HepG2 (cell line): ENCODE measurements around the gene TLE1. TPM values are rescaled to one million over a fixed set of nuclear protein-coding genes. Genes with fewer than 3 reads are reported as not detected.

Experiments
- ATAC-seq: fragments of 200-7000 bp; cut with Tn5 transposase; 3 replicates; pipeline ENCODE4 v1.9.1; 2020; ENCODE audit warnings: mild to moderate bottlenecking, moderate library complexity
- BruUV-seq: library from RNA; stranded (reverse); fragments of 400-500 nt; replicated peaks from 2 replicates; lab custom pipeline; 2021; lab: Mats Ljungman, UMichigan
- CTCF ChIA-PET: fragments of 300-600 bp; formaldehyde crosslinking; extraction: SDS; loops from one replicate; lab custom pipeline; 2021; ENCODE audit warnings: low total read pairs, inconsistent platforms, low intra/inter-chr PET ratio; lab: Yijun Ruan, JAX
- POLR2A ChIA-PET: fragments of 350-600 bp; sonication (Branson Sonifier 250); formaldehyde crosslinking; loops from one replicate; lab custom pipeline; 2020; ENCODE audit warnings: antibody characterized with exemption, inconsistent platforms; lab: Yijun Ruan, JAX
- DNase-seq: peaks from one replicate; pipeline ENCODE4 v3.0.0-alpha.2; 2015; ENCODE audit warnings: low spot score
- FAIRE-seq: peaks from 3 replicates; lab custom pipeline; 2011; peaks lifted over from hg19 to GRCh38; lab: Jason Lieb, UNC
- H2AFZ ChIP-seq: one replicate; pipeline ENCODE4 v1.6.1; 2011; ENCODE audit warnings: low read length, inconsistent platforms
- H3K27ac ChIP-seq: fragments of 300-600 bp; 3 replicates; pipeline ENCODE4 v1.8.0; 2011; ENCODE audit warnings: mixed run types, mild to moderate bottlenecking, mixed read lengths, low read length, inconsistent platforms; ENCODE audit not compliant: insufficient read depth; ENCODE audit errors: extremely low read length
- H3K27me3 ChIP-seq, 2 experiments: fragments of 200-600 bp in 1 of 2; 2 replicates in 1 of 2; 3 replicates in 1 of 2; pipeline versions ENCODE4 v1.6.0 to v1.8.0; 2011; ENCODE audit warnings: low read length in 2 of 2, mild to moderate bottlenecking in 2 of 2, moderate library complexity in 2 of 2, inconsistent platforms in 1 of 2; ENCODE audit not compliant: insufficient read depth in 2 of 2, control insufficient read depth in 1 of 2
- H3K36me3 ChIP-seq, 2 experiments: fragments of 200-600 bp in 1 of 2; replicated peaks in 1 of 2; 2 replicates in 1 of 2; 3 replicates in 1 of 2; pipeline versions ENCODE4 v1.5.1 to v1.8.0; 2011; ENCODE audit warnings: low read length in 2 of 2, inconsistent platforms in 1 of 2; ENCODE audit not compliant: insufficient read depth in 2 of 2, control insufficient read depth in 1 of 2
- H3K4me1 ChIP-seq: 2 replicates; pipeline ENCODE4 v1.5.1; 2012; ENCODE audit warnings: low read length, inconsistent platforms; ENCODE audit not compliant: insufficient read depth
- H3K4me2 ChIP-seq: 2 replicates; pipeline ENCODE4 v1.6.0; 2011; ENCODE audit warnings: low read depth, low read length, inconsistent platforms
- H3K4me3 ChIP-seq, 3 experiments: fragments of 200-600 bp in 1 of 3; sonication (generic), shearing (Covaris generic) in 1 of 3; replicated peaks in 1 of 3; 2 replicates each; pipeline ENCODE4 v1.5.1; 2011 to 2016; ENCODE audit warnings: low read length in 3 of 3, inconsistent platforms in 2 of 3, low read depth in 2 of 3, mild to moderate bottlenecking in 2 of 3, control low read depth in 1 of 3, mixed read lengths in 1 of 3; ENCODE audit not compliant: insufficient read depth in 1 of 3
- H3K79me2 ChIP-seq: one replicate; pipeline ENCODE4 v1.6.1; 2011; ENCODE audit warnings: low read length, inconsistent platforms; ENCODE audit not compliant: insufficient read depth
- H3K9ac ChIP-seq: 2 replicates; pipeline ENCODE4 v1.6.0; 2011; ENCODE audit warnings: mild to moderate bottlenecking, low read depth, low read length, inconsistent platforms; ENCODE audit not compliant: insufficient read depth
- H3K9me3 ChIP-seq: 2 replicates; pipeline ENCODE4 v1.5.1; 2012; ENCODE audit warnings: mild to moderate bottlenecking, low read length
- H4K20me1 ChIP-seq: 2 replicates; pipeline ENCODE4 v1.6.0; 2011; ENCODE audit warnings: inconsistent platforms, mild to moderate bottlenecking, low read length, moderate library complexity; ENCODE audit not compliant: insufficient read depth
- BRF2 ChIP-seq: sonication (generic); formaldehyde crosslinking; IDR thresholded peaks from 2 replicates; pipeline ENCODE4 v1.8.1; 2022; ENCODE audit warnings: mild to moderate bottlenecking, missing genetic modification reagents
- DMTF1 ChIP-seq: sonication (generic); formaldehyde crosslinking; IDR thresholded peaks from 2 replicates; pipeline ENCODE4 v1.4.0; 2020; ENCODE audit warnings: mild to moderate bottlenecking, missing genetic modification reagents
- DZIP1 ChIP-seq: sonication (generic); formaldehyde crosslinking; IDR thresholded peaks from 2 replicates; pipeline ENCODE4 v1.5.0; 2020; ENCODE audit warnings: mild to moderate bottlenecking, missing genetic modification reagents
- JUNB ChIP-seq: sonication (generic); formaldehyde crosslinking; IDR thresholded peaks from 2 replicates; pipeline ENCODE4 v1.8.0; 2022; ENCODE audit warnings: missing genetic modification reagents, mild to moderate bottlenecking, borderline replicate concordance
- KLF9 ChIP-seq: IDR thresholded peaks from 2 replicates; pipeline ENCODE4 v1.6.1; 2016; ENCODE audit warnings: low read depth
- MED13 ChIP-seq: sonication (generic); formaldehyde crosslinking; IDR thresholded peaks from 2 replicates; pipeline ENCODE4 v1.5.0; 2020; ENCODE audit warnings: missing genetic modification reagents
- PLSCR1 ChIP-seq: sonication (generic); formaldehyde crosslinking; IDR thresholded peaks from 2 replicates; pipeline ENCODE4 v1.5.0; 2020; ENCODE audit warnings: missing genetic modification reagents, mild to moderate bottlenecking, borderline replicate concordance
- RNF2 ChIP-seq: fragments of 450-650 bp; conservative IDR thresholded peaks from 2 replicates; pipeline ENCODE4 v1.6.1; 2016; ENCODE audit warnings: low read depth
- SMAD3 ChIP-seq: sonication (generic); formaldehyde crosslinking; IDR thresholded peaks from 2 replicates; pipeline ENCODE4 v1.4.0; 2020; ENCODE audit warnings: missing genetic modification reagents
- SOX13 ChIP-seq, 3 experiments: fragments of 450-650 bp in 1 of 3; sonication (generic) in 1 of 3; formaldehyde crosslinking in 1 of 3; IDR thresholded peaks in 2 of 3; conservative IDR thresholded peaks in 1 of 3; 2 replicates each; pipeline versions ENCODE4 v1.5.0 to v1.6.1; 2016 to 2020; ENCODE audit warnings: antibody characterized with exemption in 1 of 3, mild to moderate bottlenecking in 1 of 3, missing compliant biosample characterization in 1 of 3, missing genetic modification reagents in 1 of 3, moderate library complexity in 1 of 3
- THAP11 ChIP-seq: IDR thresholded peaks from 2 replicates; pipeline ENCODE4 v1.6.1; 2016; ENCODE audit warnings: missing biosample characterization, missing genetic modification reagents
- U2AF1 ChIP-seq: fragments of 200-400 bp; formaldehyde crosslinking; optimal IDR thresholded peaks from 2 replicates; pipeline ENCODE3; 2017; ENCODE audit warnings: mild to moderate bottlenecking, low read depth, low read length
- ZNF282 ChIP-seq: fragments of 450-650 bp; IDR thresholded peaks from 2 replicates; pipeline ENCODE4 v1.6.1; 2018; ENCODE audit not compliant: partially characterized antibody
- ZNF367 ChIP-seq: sonication (generic); formaldehyde crosslinking; IDR thresholded peaks from 2 replicates; pipeline ENCODE4 v1.4.0; 2020; ENCODE audit warnings: missing genetic modification reagents, borderline replicate concordance
- ZNF639 ChIP-seq: conservative IDR thresholded peaks from 2 replicates; pipeline ENCODE4 v1.6.1; 2018; ENCODE audit warnings: missing genetic modification reagents
- WGBS: methylation state at CpG from one replicate; pipeline ENCODE4 v1.1.6; 2017; ENCODE audit warnings: low lambda C conversion rate; 5-methylcytosine and 5-hydroxymethylcytosine counted together
- in situ Hi-C: cut with HindIII; loops from 2 replicates; pipeline ENCODE4 v1.10.0; 2017; ENCODE audit warnings: low pct_unique_long_range_greater_than_20kb; ENCODE audit not compliant: extremely low pct_ligation_motif_present
- intact Hi-C: fragments of 100-400 bp; cut with micrococcal nuclease; formaldehyde crosslinking; loops from one replicate; pipeline ENCODE4 v1.10.0; 2022; ENCODE audit not compliant: unreplicated experiment
- polyA plus RNA-seq, 8 experiments: library from polyadenylated mRNA; depleted of rRNA in 3 of 8; stranded (reverse) in 7 of 8; unstranded in 1 of 8; fragments of >200 nt; fragmentation: Illumina TruSeq in 4 of 8; extraction: Trizol in 4 of 8; gene quantifications; 2 replicates each; pipeline versions ENCODE4 v1.2.1 to v1.2.3, GENCODE V29; 2011 to 2016; ENCODE audit warnings: low read depth in 4 of 8, missing spikeins in 1 of 8, mixed read lengths in 1 of 8; ENCODE audit not compliant: insufficient read depth in 1 of 8
- total RNA-seq, 5 experiments: library from RNA; depleted of rRNA; stranded (reverse); fragments of >200 nt; fragmentation: Illumina TruSeq; extraction: Trizol; gene quantifications; 2 replicates each; pipeline ENCODE4 v1.2.3, GENCODE V29; 2016; ENCODE audit warnings: low read depth in 1 of 5

Gene TLE1
- total and polyA plus RNA-seq, 2 of the 13 experiments (the other 11 are each of a cell fraction or from before 2014, with no cell fraction given) = 35.9 to 109 TPM

GRCh38 chr9:81573415-81574321, 115.7 kb downstream of the TLE1 start:
- BruUV-seq = no TSS peak
- in situ Hi-C loops = no loop called here
- CTCF ChIA-PET = no interaction called here
- Histone ChIP-seq H2AFZ (no peak overlapping the region), H3K36me3 (no peaks in the 10 kb centered on the region), H3K4me2 (no peak overlapping the region), H3K27me3 (no peaks in the 10 kb centered on the region), H3K27ac (no peak overlapping the region), H3K9me3 (no peaks in the 10 kb centered on the region), H3K9ac (no peak overlapping the region), H3K4me3 (no peak overlapping the region), H3K4me1 (peaks cover 12% of the 10 kb centered on the region), H4K20me1 (no peaks in the 10 kb centered on the region), H3K79me2 (no peaks in the 10 kb centered on the region)
- FAIRE-seq (no peak), DNase-seq (no peak), ATAC-seq (no peak)
- intact Hi-C loops = no loop called here
- WGBS = 88% methylated on average over 12 of the region's 14 CpGs
- POLR2A ChIA-PET = interaction anchor here (0.9 kb wide), 1 partner anchor 51 kb away, joined by 4 read pairs; no protein-coding TSS in a partner anchor
- TF ChIP-seq ZNF367 (CRISPR knock-in tag) (no peak), BRF2 (CRISPR knock-in tag) (no peak), PLSCR1 (CRISPR knock-in tag) (no peak), RNF2 (no peak), SOX13 (IDR thresholded peaks at IDR 0.05) (no peak), SOX13 (CRISPR knock-in tag; conservative IDR thresholded peaks at IDR 0.05 in 1 of 2, IDR thresholded peaks at IDR 0.05 in 1 of 2) (no peak), U2AF1 (no peak), THAP11 (CRISPR knock-in tag) (no peak), ZNF282 (no peak), KLF9 (CRISPR knock-in tag) (no peak), MED13 (CRISPR knock-in tag) (no peak), SMAD3 (CRISPR knock-in tag) (no peak), DZIP1 (no peak), DMTF1 (CRISPR knock-in tag) (no peak), JUNB (no peak), ZNF639 (CRISPR knock-in tag) (no peak)
